Spleen (tissue), 11 donors: ENCODE results near the gene KSR2. TPM values are rescaled to one million over a fixed set of nuclear protein-coding genes. Genes with fewer than 3 reads are reported as not detected.

Experiments used
- DNase-seq: peaks from one replicate; pipeline ENCODE4 v3.0.0-alpha.2; 2020
- H3K27ac ChIP-seq, 8 donors: fragments of 200-600 bp; sonication (generic) in 7 of 8; 1 replicate in 4 of 8; 2 replicates in 4 of 8; pipeline versions ENCODE4 v1.5.0 to v1.8.0; 2016 to 2021; ENCODE audit warnings: inconsistent platforms in 4 of 8, mild to moderate bottlenecking in 4 of 8, moderate library complexity in 1 of 8
- H3K27me3 ChIP-seq, 7 donors: fragments of 200-600 bp; sonication (generic) in 6 of 7; replicated peaks in 1 of 7; 1 replicate in 4 of 7; 2 replicates in 3 of 7; pipeline versions ENCODE4 v1.5.0 to v1.8.0; 2016 to 2021; ENCODE audit warnings: inconsistent platforms in 3 of 7, mild to moderate bottlenecking in 1 of 7
- H3K36me3 ChIP-seq, 6 donors: fragments of 200-600 bp; sonication (generic) in 5 of 6; 1 replicate in 4 of 6; 2 replicates in 2 of 6; pipeline versions ENCODE4 v1.5.0 to v1.8.0; 2016 to 2021; ENCODE audit warnings: inconsistent platforms in 2 of 6
- H3K4me1 ChIP-seq, 6 donors: fragments of 200-600 bp; sonication (generic) in 5 of 6; 1 replicate in 3 of 6; 2 replicates in 3 of 6; pipeline versions ENCODE4 v1.5.0 to v1.8.0; 2016 to 2021; ENCODE audit warnings: inconsistent platforms in 3 of 6
- H3K4me3 ChIP-seq, 8 donors: fragments of 200-600 bp; sonication (generic) in 7 of 8; 1 replicate in 4 of 8; 2 replicates in 4 of 8; pipeline versions ENCODE4 v1.5.0 to v1.8.0; 2016 to 2021; ENCODE audit warnings: inconsistent platforms in 4 of 8, mild to moderate bottlenecking in 4 of 8, moderate library complexity in 2 of 8
- H3K9me3 ChIP-seq, 8 donors: fragments of 200-600 bp; sonication (generic) in 7 of 8; 1 replicate in 4 of 8; 2 replicates in 4 of 8; pipeline versions ENCODE4 v1.5.0 to v1.8.0; 2016 to 2021; ENCODE audit warnings: inconsistent platforms in 4 of 8
- POLR2A ChIP-seq, 3 donors: fragments of 450-650 bp; IDR thresholded peaks; one replicate each; pipeline ENCODE4 v1.5.1; 2017; ENCODE audit warnings: antibody characterized with exemption in 3 of 3, mild to moderate bottlenecking in 1 of 3
- POLR2AphosphoS5 ChIP-seq, 3 donors: sonication (generic); formaldehyde crosslinking; IDR thresholded peaks; one replicate each; pipeline ENCODE4 v1.5.1; 2017; ENCODE audit warnings: antibody characterized with exemption in 3 of 3
- WGBS, 5 donors: extraction: QIAGEN DNeasy Blood & Tissue Kit in 3 of 5; methylation state at CpG; one replicate each; pipeline versions ENCODE4 v1.1.5 to v1.1.7; 2013 to 2018; 5-methylcytosine and 5-hydroxymethylcytosine counted together
- intact Hi-C: fragments of 100-400 bp; cut with DNase I; formaldehyde crosslinking; loops from one replicate; pipeline ENCODE4 v1.15.0; 2023; ENCODE audit warnings: low total_unique reads
- polyA plus RNA-seq, 3 donors: library from polyadenylated mRNA; stranded (reverse); fragments of 200-250 nt; gene quantifications; one replicate each; pipeline ENCODE4 v1.2.1, GENCODE V29; 2013
- total RNA-seq, 7 donors: library from RNA; depleted of rRNA in 3 of 7; stranded (reverse); fragments of >200 nt in 3 of 7; fragmentation: NEBNext Ultra II Directional in 4 of 7; extraction: Animal tissue kit (Norgen Biotek cat#: 25700) in 4 of 7; gene quantifications; one replicate each; pipeline versions ENCODE4 v1.1.0 to v1.2.1, GENCODE V29; 2016 to 2021
- TF ChIP-seq, protein P1 (sequence below), 11 experiments: fragments of 200-600 bp in 7 of 11; fragments of 450-650 bp in 4 of 11; sonication (generic) in 4 of 11; IDR thresholded peaks in 8 of 11; conservative IDR thresholded peaks in 3 of 11; 1 replicate in 7 of 11; 2 replicates in 4 of 11; pipeline versions ENCODE4 v1.4.0 to v1.8.0; 2016 to 2021; ENCODE audit warnings: antibody characterized with exemption in 11 of 11, inconsistent platforms in 4 of 11, mild to moderate bottlenecking in 1 of 11
- donor health status: healthy with polysubstance abuse.
- donor health status: DM: no; HTN: no; CAD: no; lungs with moderate emphysema.
- donor health status: DM: no; HTN: no; CAD: no.
- donor health status: Bipolar disorder and iron deficiency.
- donor health status: healthy.
- donor health status: DM: no; HTN: no; CAD: no.
- donor health status: DM: yes; HTN: yes; CAD: no.

The KSR2 gene
- total and polyA plus RNA-seq, 10 donors, result under 0.01 to 0.09 (median 0.02) TPM; not detected in 4

DNA sequence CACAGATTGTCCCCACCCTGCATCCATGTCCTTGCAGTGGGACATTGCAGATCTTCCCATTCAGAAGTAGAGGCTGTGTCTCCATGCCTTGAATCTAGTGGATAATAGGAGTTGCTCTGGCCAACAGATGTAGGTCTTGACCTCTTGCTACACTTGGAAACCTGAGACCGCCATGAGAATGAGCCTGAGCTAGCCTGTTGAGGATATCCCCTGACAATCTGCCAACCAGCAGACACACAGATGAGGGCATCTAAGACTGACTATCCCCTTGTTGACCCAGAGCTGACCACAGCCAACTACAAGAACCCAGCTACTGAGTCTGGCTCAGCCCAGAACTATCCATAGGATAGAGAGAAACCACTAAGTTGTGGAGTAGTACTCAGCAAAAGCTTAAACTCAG, 446.2 kb downstream of the KSR2 start:
- no peak for DNase-seq
- Histone ChIP-seq H3K4me1 (no peaks in the 10 kb centered on the region), H3K9me3 (no peaks in the 10 kb centered on the region), H3K27ac (no peak overlapping the region), H3K27me3 (peaks cover 0 to 21% (median 0%) of the 10 kb centered on the region in 7 donors), H3K4me3 (no peak overlapping the region), H3K36me3 (no peaks in the 10 kb centered on the region)
- 83 to 100% (median 94%) methylated on average over 1 of the region's 1 CpG for WGBS, 5 donors
- TF ChIP-seq, protein P1, sequence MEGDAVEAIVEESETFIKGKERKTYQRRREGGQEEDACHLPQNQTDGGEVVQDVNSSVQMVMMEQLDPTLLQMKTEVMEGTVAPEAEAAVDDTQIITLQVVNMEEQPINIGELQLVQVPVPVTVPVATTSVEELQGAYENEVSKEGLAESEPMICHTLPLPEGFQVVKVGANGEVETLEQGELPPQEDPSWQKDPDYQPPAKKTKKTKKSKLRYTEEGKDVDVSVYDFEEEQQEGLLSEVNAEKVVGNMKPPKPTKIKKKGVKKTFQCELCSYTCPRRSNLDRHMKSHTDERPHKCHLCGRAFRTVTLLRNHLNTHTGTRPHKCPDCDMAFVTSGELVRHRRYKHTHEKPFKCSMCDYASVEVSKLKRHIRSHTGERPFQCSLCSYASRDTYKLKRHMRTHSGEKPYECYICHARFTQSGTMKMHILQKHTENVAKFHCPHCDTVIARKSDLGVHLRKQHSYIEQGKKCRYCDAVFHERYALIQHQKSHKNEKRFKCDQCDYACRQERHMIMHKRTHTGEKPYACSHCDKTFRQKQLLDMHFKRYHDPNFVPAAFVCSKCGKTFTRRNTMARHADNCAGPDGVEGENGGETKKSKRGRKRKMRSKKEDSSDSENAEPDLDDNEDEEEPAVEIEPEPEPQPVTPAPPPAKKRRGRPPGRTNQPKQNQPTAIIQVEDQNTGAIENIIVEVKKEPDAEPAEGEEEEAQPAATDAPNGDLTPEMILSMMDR (IDR thresholded peaks at IDR 0.05 in 8 of 11, conservative IDR thresholded peaks at IDR 0.05 in 3 of 11), result no peak
- TF ChIP-seq POLR2AphosphoS5 (IDR thresholded peaks at IDR 0.05) (no peak), POLR2A (IDR thresholded peaks at IDR 0.05) (no peak)
- intact Hi-C loops, result no loop called here

DNA sequence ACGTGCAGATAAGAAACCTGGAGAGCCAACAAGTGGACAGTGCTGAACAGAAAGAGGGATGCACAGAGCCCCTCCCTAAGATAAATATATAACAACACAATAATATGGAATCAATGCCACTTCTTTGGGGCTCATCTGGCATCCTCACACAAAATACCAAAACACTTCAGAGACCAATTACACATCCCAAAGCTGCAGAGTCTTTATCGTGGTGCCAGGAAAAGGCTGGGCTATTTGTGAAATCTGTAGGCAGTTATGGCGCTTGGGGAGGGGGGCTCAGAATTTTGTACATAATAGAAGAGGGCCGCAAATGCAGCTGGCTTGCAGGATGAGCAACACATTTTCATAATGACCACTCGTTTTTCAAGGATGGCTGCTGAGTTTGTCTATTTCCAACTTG, 446.9 kb downstream of the KSR2 start:
- Histone ChIP-seq H3K27ac (no peak overlapping the region), H3K36me3 (no peaks in the 10 kb centered on the region), H3K27me3 (peaks cover 0 to 21% (median 0%) of the 10 kb centered on the region in 7 donors), H3K4me3 (no peak overlapping the region), H3K9me3 (peaks cover 0 to 5% (median 0%) of the 10 kb centered on the region in 8 donors), H3K4me1 (no peaks in the 10 kb centered on the region)
- WGBS, 5 donors, result 54 to 80% (median 66%) methylated on average over 5 of the region's 5 CpGs
- TF ChIP-seq, protein P1 (IDR thresholded peaks at IDR 0.05 in 8 of 11, conservative IDR thresholded peaks at IDR 0.05 in 3 of 11), result no peak
- TF ChIP-seq POLR2A (IDR thresholded peaks at IDR 0.05) (no peak), POLR2AphosphoS5 (IDR thresholded peaks at IDR 0.05) (no peak)
- DNase-seq, result no peak
- intact Hi-C loops, result no loop called here

DNA sequence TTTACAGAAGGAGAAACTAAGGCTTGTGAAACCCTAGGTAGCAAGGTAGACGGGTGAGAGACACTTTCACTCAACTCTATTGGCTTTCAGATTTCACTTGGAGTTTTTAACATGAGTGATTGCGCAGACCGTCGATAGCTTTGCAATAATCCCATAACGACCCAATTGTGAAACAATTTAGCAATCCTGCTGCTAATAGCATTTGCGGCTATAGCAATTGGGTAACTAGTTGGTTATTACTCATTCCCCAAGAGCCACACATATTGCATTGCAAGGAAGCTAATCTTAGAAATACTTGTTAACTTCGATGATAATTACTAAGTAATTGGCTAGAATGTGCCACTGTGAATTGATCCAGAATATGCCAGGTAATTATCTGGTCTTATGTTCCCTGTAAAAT, 447.4 kb downstream of the KSR2 start:
- Histone ChIP-seq H3K27ac (no peak overlapping the region), H3K27me3 (peaks cover 0 to 16% (median 0%) of the 10 kb centered on the region in 7 donors), H3K4me1 (no peaks in the 10 kb centered on the region), H3K36me3 (no peaks in the 10 kb centered on the region), H3K9me3 (peaks cover 0 to 7% (median 0%) of the 10 kb centered on the region in 8 donors), H3K4me3 (no peak overlapping the region)
- TF ChIP-seq POLR2AphosphoS5 (IDR thresholded peaks at IDR 0.05) (no peak), POLR2A (IDR thresholded peaks at IDR 0.05) (no peak)
- TF ChIP-seq, protein P1 (IDR thresholded peaks at IDR 0.05 in 8 of 11, conservative IDR thresholded peaks at IDR 0.05 in 3 of 11), result no peak
- WGBS, 5 donors, result 41 to 79% (median 55%) methylated on average over 7 of the region's 7 CpGs
- intact Hi-C loops, result no loop called here
- DNase-seq, result no peak

DNA sequence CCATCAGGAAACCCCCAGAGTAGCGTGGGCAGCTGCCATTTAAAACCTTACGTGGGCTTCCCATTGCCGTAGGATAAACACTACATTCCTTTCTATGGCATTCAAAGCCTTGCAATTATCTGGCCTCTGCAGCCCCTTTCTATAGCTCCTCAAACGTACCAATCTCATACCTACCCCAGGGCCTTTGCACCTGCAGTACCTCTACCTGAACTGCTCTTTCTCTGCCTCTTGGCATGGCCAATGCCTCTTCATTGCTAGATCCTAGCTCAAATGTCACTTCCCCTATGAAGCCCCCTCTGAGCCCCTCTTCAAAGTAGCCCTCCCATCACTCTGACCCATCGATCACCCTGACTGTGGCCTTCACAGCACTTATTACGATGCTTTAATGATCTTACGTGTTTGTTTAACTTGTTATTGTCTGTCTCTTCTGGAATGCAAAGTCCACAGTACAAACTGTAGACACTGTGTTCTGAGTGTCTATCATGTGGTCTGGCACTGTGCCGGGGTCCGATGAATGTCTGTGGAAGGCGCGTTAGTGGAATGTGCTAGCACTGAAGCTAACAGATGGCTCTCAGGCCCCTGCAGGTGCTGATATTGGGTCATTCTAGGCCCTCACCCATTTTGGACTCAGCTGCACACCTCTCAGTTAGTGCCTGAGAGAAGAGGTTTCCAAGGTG, 450.1 kb downstream of the KSR2 start:
- Histone ChIP-seq H3K36me3 (no peaks in the 10 kb centered on the region), H3K27ac (no peak overlapping the region), H3K4me1 (no peaks in the 10 kb centered on the region), H3K9me3 (peaks cover 0 to 7% (median 0%) of the 10 kb centered on the region in 8 donors), H3K27me3 (peaks cover 0 to 11% (median 0%) of the 10 kb centered on the region in 7 donors), H3K4me3 (no peak overlapping the region)
- 79 to 87% (median 82%) methylated on average over 11 of the region's 11 CpGs for WGBS, 5 donors
- intact Hi-C loops, result no loop called here
- DNase-seq, result no peak
- TF ChIP-seq, protein P1 (IDR thresholded peaks at IDR 0.05 in 8 of 11, conservative IDR thresholded peaks at IDR 0.05 in 3 of 11), result no peak
- no peak for TF ChIP-seq POLR2AphosphoS5 (IDR thresholded peaks at IDR 0.05)
- no peak for TF ChIP-seq POLR2A (IDR thresholded peaks at IDR 0.05)
